Peyer's patch (tissue), 4 donors: Measurements from ENCODE around the gene KMT2B.

Source experiments
- CTCF ChIP-seq, 6 experiments: fragments of 450-650 bp in 4 of 6; fragments of 200-600 bp in 2 of 6; sonication (generic) in 1 of 6; IDR thresholded peaks; one replicate each; pipeline ENCODE4 v1.5.1; 2017 to 2019; ENCODE audit warnings: antibody characterized with exemption in 6 of 6, mild to moderate bottlenecking in 3 of 6, moderate library complexity in 1 of 6
- POLR2A ChIP-seq, 2 donors: fragments of 450-650 bp; IDR thresholded peaks; one replicate each; pipeline ENCODE4 v1.5.1; 2017; ENCODE audit warnings: antibody characterized with exemption in 2 of 2, mild to moderate bottlenecking in 2 of 2, moderate library complexity in 2 of 2

GRCh38 chr19:35781650-35782049 is 63.8 kb downstream of the KMT2B start:
- TF ChIP-seq POLR2A (IDR thresholded peaks at IDR 0.05) (no peak), CTCF (IDR thresholded peaks at IDR 0.05) (no peak)
